AG04450 (cell line): ENCODE measurements around the gene FAM124A. TPM values are rescaled to one million over a fixed set of nuclear protein-coding genes. Genes with fewer than 3 reads are reported as not detected.

Experiments used
- CTCF ChIA-PET: fragments of 300-600, 350-600 bp; formaldehyde crosslinking; extraction: SDS; loops from one replicate; lab custom pipeline; 2022; ENCODE audit warnings: antibody characterized with exemption, inconsistent platforms; lab: Charles Lee
- POLR2A ChIA-PET: fragments of 350-600 bp; formaldehyde crosslinking; extraction: SDS; loops from one replicate; lab custom pipeline; 2021; ENCODE audit warnings: antibody characterized with exemption, inconsistent platforms; lab: Yijun Ruan, JAX
- DNase-seq: peaks from one replicate; pipeline ENCODE4 v3.0.0-alpha.2; 2011; ENCODE audit warnings: low read depth, low spot score
- H3K27ac ChIP-seq: one replicate; pipeline ENCODE4 v1.5.1; 2012; ENCODE audit warnings: low read depth, low read length, control low read depth
- H3K27me3 ChIP-seq: one replicate; pipeline ENCODE4 v1.6.0; 2012; ENCODE audit warnings: low read length; ENCODE audit not compliant: control insufficient read depth, insufficient read depth
- H3K4me3 ChIP-seq: 2 replicates; pipeline ENCODE4 v1.5.1; 2011; ENCODE audit warnings: mild to moderate bottlenecking, low read depth, low read length, control low read depth
- H3K9me3 ChIP-seq: 2 replicates; pipeline ENCODE4 v1.5.1; 2012; ENCODE audit warnings: low read length; ENCODE audit not compliant: control insufficient read depth, insufficient read depth
- polyA plus RNA-seq: library from polyadenylated mRNA; depleted of rRNA; stranded (reverse); fragments of >200 nt; gene quantifications from 2 replicates; pipeline ENCODE4 v1.2.3, GENCODE V29; 2011
- TF ChIP-seq, protein P1 (sequence below): IDR thresholded peaks from 2 replicates; pipeline ENCODE4 v1.5.1; 2011; ENCODE audit warnings: low read depth, low read length, control low read depth, inconsistent platforms

The FAM124A gene
- polyA plus RNA-seq, 1 experiment: 0.14 TPM

DNA sequence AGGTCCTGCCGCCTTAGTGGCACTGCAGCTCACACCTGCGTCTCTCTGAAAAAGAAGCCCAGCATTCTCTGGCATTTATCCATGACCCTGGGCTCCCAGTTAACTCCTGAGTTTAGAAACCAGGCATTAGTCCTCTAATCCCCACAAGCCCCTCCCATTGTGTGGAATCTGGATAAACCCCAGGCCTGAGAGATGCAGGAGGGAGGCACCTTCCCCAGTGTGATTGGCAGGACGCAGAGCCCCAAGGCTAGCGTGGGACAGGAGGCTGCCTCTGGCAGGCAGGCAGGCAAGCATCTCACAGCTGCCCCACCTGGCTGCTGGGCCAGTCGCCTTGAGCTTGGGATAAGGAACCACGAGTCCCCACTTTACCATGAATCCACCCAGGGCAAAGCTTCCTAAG, 106.3 kb downstream of the FAM124A start:
- Histone ChIP-seq H3K9me3 (no peaks in the 10 kb centered on the region), H3K27me3 (peaks cover 2% of the 10 kb centered on the region), H3K4me3 (no peak overlapping the region), H3K27ac (no peak overlapping the region)
- no peak for DNase-seq
- ChIA-PET CTCF (interaction anchor here (2.0 kb wide), 1 partner anchor 42 kb away, joined by 9 read pairs; no protein-coding TSS in a partner anchor), POLR2A (no interaction called here)
- TF ChIP-seq, protein P1, sequence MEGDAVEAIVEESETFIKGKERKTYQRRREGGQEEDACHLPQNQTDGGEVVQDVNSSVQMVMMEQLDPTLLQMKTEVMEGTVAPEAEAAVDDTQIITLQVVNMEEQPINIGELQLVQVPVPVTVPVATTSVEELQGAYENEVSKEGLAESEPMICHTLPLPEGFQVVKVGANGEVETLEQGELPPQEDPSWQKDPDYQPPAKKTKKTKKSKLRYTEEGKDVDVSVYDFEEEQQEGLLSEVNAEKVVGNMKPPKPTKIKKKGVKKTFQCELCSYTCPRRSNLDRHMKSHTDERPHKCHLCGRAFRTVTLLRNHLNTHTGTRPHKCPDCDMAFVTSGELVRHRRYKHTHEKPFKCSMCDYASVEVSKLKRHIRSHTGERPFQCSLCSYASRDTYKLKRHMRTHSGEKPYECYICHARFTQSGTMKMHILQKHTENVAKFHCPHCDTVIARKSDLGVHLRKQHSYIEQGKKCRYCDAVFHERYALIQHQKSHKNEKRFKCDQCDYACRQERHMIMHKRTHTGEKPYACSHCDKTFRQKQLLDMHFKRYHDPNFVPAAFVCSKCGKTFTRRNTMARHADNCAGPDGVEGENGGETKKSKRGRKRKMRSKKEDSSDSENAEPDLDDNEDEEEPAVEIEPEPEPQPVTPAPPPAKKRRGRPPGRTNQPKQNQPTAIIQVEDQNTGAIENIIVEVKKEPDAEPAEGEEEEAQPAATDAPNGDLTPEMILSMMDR: no peak

DNA sequence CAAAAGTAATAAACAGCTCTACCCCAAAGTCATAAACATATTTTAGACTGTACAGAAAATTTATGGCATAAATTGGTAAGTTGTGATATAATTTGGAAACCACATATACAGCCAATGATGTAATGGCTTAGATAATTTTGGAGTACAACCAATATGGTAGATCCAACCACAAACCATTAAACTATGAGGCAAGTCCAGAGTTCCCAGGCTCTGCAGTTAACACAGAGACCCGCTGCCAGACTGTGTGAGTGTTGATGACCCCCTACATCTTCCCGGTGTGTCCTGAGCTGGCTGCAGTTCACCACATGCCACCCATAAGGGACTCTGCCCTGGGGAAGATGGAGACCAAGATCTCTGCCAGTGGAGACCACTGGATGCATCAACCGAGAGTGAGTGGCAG, 107.4 kb downstream of the FAM124A start:
- Histone ChIP-seq H3K27ac (no peak overlapping the region), H3K9me3 (no peaks in the 10 kb centered on the region), H3K27me3 (peaks cover 2% of the 10 kb centered on the region), H3K4me3 (no peak overlapping the region)
- no peak for DNase-seq
- ChIA-PET POLR2A (no interaction called here), CTCF (interaction anchor here (0.9 to 2.0 kb wide), 2 partner anchors 43 to 204 kb away, joined by 3 to 9 read pairs; no protein-coding TSS in a partner anchor)
- TF ChIP-seq, protein P1: no peak

DNA sequence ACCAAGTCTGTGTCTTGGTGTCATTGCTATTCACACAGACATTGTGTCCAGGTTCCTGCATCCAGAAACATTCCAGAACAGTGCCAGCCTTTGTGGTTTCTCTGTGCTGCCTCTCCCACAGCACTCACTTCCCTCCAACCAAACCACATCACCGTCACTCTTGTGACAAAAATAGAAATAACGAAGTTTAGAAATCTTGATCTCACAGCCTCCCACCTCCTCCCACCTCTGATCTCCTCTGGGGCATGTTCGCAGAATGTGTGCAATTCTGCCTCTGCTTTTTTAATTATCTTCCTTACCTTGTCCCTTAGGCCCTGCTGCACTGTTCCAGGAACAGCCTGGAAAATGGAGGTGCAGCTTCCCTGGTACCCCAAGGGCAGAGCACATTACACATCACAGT, 108.6 kb downstream of the FAM124A start:
- no peak for DNase-seq
- ChIA-PET CTCF (no interaction called here), POLR2A (no interaction called here)
- Histone ChIP-seq H3K4me3 (no peak overlapping the region), H3K27me3 (peaks cover 2% of the 10 kb centered on the region), H3K27ac (no peak overlapping the region), H3K9me3 (no peaks in the 10 kb centered on the region)
- TF ChIP-seq, protein P1: no peak

DNA sequence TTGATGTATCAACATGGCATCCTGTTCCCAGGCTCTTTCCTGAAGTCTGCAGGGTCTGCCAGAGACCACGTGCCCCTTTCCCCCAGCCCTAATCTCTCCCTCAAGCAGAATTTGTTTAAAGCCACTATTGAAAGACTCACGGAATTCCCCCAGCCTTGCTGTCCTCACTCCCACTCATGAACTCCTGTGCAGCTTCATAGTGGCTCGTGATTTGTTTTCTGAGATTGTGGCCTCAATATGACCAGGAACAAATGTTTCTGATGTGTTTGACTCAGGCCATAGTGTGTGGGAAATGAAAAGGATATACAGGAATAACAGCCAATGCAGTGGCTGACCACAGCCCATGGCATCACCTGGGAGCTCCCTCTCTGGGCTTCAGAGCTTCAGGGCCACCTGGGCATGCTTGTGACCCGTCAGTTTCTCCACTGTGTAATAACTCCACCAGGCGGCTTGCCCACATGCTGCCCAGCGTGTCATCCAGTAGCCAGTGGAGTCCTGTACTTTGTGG, 109.2 kb downstream of the FAM124A start:
- TF ChIP-seq, protein P1: no peak
- Histone ChIP-seq H3K9me3 (no peaks in the 10 kb centered on the region), H3K27ac (no peak overlapping the region), H3K27me3 (peaks cover 2% of the 10 kb centered on the region), H3K4me3 (no peak overlapping the region)
- ChIA-PET CTCF (no interaction called here), POLR2A (no interaction called here)
- DNase-seq: no peak

DNA sequence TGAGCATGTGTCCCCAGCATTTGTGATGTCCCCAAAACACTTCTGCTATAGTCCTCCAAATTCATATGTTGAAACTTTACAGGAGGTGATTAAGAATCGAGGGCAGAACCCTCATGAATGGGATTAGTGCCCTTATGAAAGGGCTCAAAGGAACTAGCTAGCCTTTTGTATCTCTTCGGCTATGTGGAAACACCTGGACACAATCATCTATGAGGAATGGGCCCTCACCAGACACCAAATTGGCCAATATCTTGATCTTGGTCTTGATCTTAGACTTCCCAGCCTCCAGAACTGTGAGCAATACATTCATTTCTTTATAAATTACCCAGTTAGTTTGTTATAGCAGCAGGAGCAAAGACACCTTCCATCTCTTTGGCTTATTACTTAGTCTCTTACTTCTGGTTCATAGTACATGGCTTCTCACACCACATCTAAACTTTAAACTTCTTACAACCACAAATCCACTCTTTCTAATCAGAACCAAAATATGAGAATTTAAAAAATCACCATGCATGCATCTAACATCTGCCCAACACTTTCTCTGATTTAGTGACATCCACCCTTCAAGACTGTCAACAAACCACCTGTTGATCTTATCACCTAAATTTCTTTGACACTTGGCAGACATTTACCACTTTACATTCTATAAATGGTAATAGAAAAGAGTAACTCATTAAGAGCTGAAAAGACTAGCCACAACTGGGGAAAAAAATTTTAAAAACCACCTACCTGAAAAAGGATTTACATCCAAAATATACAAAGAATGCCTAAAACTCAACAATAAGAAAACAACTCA, 110.6 kb downstream of the FAM124A start:
- H3K27ac ChIP-seq: no peak overlapping the region
- no peaks in the 10 kb centered on the region for H3K9me3 ChIP-seq
- no peak overlapping the region for H3K4me3 ChIP-seq
- POLR2A ChIA-PET: no interaction called here
- CTCF ChIA-PET: no interaction called here
- no peak for DNase-seq
- H3K27me3 ChIP-seq: peaks cover 2% of the 10 kb centered on the region
- TF ChIP-seq, protein P1: no peak
